ENCODE results near the gene SSBP4. TPM values are rescaled to one million over a fixed set of nuclear protein-coding genes. Genes with fewer than 3 reads are reported as not detected.

Gene SSBP4
- total and polyA plus RNA-seq, 9 of the 15 experiments (the other 6 are each of a cell fraction or from before 2014, with no cell fraction given) = 1.1 to 189 (median 39.0) TPM

DNA sequence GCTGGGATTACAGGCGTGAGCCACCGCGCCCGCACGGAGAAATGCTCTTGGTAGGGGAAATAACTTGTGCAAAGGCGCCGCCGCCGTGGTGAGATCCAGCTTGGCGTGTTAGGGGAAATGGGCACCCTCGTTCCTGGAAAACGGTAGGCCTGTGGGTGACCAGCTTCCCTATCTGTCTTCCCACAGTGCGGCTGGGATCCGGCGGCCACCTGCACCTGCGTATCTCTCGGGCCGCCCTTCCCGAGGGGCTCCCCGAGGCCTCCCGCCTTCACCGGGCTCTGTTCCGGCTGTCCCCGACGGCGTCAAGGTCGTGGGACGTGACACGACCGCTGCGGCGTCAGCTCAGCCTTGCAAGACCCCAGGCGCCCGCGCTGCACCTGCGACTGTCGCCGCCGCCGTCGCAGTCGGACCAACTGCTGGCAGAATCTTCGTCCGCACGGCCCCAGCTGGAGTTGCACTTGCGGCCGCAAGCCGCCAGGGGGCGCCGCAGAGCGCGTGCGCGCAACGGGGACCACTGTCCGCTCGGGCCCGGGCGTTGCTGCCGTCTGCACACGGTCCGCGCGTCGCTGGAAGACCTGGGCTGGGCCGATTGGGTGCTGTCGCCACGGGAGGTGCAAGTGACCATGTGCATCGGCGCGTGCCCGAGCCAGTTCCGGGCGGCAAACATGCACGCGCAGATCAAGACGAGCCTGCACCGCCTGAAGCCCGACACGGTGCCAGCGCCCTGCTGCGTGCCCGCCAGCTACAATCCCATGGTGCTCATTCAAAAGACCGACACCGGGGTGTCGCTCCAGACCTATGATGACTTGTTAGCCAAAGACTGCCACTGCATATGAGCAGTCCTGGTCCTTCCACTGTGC lies 30.9 kb upstream of the SSBP4 start (continued):
- TF ChIP-seq ATF7 (IDR thresholded peaks at IDR 0.05) (peak; percentile 63), RFX1 (IDR thresholded peaks at IDR 0.05) (no peak), KAT8 (IDR thresholded peaks at IDR 0.05; ENCODE audit: low read depth) (no peak), LEF1 (IDR thresholded peaks at IDR 0.05) (no peak; the same call in 1 of the 2 replicates), ZNF12 (CRISPR knock-in tag; IDR thresholded peaks at IDR 0.05) (peak; percentile 84; the same call in 1 of the 2 replicates), CCAR2 (IDR thresholded peaks at IDR 0.05; ENCODE audit: low read depth, low read length) (no peak), ZBTB8A (IDR thresholded peaks at IDR 0.05; ENCODE audit: partially characterized antibody) (no peak), MECOM (CRISPR knock-in tag; IDR thresholded peaks at IDR 0.05) (no peak), ZNF696 (CRISPR knock-in tag; conservative IDR thresholded peaks at IDR 0.05) (no peak), MTA1 (IDR thresholded peaks at IDR 0.05; ENCODE audit: borderline replicate concordance) (no peak)
- TF ChIP-seq, protein P1, sequence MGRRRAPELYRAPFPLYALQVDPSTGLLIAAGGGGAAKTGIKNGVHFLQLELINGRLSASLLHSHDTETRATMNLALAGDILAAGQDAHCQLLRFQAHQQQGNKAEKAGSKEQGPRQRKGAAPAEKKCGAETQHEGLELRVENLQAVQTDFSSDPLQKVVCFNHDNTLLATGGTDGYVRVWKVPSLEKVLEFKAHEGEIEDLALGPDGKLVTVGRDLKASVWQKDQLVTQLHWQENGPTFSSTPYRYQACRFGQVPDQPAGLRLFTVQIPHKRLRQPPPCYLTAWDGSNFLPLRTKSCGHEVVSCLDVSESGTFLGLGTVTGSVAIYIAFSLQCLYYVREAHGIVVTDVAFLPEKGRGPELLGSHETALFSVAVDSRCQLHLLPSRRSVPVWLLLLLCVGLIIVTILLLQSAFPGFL (CRISPR knock-in tag; IDR thresholded peaks at IDR 0.05) = peak; percentile 73; the same call in 1 of the 2 replicates
- TF ChIP-seq, protein P2, sequence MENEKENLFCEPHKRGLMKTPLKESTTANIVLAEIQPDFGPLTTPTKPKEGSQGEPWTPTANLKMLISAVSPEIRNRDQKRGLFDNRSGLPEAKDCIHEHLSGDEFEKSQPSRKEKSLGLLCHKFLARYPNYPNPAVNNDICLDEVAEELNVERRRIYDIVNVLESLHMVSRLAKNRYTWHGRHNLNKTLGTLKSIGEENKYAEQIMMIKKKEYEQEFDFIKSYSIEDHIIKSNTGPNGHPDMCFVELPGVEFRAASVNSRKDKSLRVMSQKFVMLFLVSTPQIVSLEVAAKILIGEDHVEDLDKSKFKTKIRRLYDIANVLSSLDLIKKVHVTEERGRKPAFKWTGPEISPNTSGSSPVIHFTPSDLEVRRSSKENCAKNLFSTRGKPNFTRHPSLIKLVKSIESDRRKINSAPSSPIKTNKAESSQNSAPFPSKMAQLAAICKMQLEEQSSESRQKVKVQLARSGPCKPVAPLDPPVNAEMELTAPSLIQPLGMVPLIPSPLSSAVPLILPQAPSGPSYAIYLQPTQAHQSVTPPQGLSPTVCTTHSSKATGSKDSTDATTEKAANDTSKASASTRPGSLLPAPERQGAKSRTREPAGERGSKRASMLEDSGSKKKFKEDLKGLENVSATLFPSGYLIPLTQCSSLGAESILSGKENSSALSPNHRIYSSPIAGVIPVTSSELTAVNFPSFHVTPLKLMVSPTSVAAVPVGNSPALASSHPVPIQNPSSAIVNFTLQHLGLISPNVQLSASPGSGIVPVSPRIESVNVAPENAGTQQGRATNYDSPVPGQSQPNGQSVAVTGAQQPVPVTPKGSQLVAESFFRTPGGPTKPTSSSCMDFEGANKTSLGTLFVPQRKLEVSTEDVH (IDR thresholded peaks at IDR 0.05; ENCODE audit: low read depth, partially characterized antibody) = no peak
- TF ChIP-seq, protein P3, sequence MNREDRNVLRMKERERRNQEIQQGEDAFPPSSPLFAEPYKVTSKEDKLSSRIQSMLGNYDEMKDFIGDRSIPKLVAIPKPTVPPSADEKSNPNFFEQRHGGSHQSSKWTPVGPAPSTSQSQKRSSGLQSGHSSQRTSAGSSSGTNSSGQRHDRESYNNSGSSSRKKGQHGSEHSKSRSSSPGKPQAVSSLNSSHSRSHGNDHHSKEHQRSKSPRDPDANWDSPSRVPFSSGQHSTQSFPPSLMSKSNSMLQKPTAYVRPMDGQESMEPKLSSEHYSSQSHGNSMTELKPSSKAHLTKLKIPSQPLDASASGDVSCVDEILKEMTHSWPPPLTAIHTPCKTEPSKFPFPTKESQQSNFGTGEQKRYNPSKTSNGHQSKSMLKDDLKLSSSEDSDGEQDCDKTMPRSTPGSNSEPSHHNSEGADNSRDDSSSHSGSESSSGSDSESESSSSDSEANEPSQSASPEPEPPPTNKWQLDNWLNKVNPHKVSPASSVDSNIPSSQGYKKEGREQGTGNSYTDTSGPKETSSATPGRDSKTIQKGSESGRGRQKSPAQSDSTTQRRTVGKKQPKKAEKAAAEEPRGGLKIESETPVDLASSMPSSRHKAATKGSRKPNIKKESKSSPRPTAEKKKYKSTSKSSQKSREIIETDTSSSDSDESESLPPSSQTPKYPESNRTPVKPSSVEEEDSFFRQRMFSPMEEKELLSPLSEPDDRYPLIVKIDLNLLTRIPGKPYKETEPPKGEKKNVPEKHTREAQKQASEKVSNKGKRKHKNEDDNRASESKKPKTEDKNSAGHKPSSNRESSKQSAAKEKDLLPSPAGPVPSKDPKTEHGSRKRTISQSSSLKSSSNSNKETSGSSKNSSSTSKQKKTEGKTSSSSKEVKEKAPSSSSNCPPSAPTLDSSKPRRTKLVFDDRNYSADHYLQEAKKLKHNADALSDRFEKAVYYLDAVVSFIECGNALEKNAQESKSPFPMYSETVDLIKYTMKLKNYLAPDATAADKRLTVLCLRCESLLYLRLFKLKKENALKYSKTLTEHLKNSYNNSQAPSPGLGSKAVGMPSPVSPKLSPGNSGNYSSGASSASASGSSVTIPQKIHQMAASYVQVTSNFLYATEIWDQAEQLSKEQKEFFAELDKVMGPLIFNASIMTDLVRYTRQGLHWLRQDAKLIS (CRISPR knock-in tag; IDR thresholded peaks at IDR 0.05) = peak; percentile 98
- TF ChIP-seq, protein P4, sequence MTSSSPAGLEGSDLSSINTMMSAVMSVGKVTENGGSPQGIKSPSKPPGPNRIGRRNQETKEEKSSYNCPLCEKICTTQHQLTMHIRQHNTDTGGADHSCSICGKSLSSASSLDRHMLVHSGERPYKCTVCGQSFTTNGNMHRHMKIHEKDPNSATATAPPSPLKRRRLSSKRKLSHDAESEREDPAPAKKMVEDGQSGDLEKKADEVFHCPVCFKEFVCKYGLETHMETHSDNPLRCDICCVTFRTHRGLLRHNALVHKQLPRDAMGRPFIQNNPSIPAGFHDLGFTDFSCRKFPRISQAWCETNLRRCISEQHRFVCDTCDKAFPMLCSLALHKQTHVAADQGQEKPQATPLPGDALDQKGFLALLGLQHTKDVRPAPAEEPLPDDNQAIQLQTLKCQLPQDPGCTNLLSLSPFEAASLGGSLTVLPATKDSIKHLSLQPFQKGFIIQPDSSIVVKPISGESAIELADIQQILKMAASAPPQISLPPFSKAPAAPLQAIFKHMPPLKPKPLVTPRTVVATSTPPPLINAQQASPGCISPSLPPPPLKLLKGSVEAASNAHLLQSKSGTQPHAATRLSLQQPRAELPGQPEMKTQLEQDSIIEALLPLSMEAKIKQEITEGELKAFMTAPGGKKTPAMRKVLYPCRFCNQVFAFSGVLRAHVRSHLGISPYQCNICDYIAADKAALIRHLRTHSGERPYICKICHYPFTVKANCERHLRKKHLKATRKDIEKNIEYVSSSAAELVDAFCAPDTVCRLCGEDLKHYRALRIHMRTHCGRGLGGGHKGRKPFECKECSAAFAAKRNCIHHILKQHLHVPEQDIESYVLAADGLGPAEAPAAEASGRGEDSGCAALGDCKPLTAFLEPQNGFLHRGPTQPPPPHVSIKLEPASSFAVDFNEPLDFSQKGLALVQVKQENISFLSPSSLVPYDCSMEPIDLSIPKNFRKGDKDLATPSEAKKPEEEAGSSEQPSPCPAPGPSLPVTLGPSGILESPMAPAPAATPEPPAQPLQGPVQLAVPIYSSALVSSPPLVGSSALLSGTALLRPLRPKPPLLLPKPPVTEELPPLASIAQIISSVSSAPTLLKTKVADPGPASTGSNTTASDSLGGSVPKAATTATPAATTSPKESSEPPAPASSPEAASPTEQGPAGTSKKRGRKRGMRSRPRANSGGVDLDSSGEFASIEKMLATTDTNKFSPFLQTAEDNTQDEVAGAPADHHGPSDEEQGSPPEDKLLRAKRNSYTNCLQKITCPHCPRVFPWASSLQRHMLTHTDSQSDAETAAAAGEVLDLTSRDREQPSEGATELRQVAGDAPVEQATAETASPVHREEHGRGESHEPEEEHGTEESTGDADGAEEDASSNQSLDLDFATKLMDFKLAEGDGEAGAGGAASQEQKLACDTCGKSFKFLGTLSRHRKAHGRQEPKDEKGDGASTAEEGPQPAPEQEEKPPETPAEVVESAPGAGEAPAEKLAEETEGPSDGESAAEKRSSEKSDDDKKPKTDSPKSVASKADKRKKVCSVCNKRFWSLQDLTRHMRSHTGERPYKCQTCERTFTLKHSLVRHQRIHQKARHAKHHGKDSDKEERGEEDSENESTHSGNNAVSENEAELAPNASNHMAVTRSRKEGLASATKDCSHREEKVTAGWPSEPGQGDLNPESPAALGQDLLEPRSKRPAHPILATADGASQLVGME (CRISPR knock-in tag; IDR thresholded peaks at IDR 0.05) = peak; percentile 78; the same call in 1 of the 2 replicates

Measured in K562 (cell line).